RWPE2 (cell line): ENCODE data around the gene MAPK10.

Experiments used
- ATAC-seq: fragments of 200-7000 bp; cut with Tn5 transposase; 3 replicates; pipeline ENCODE4 v1.9.1; 2021; ENCODE audit warnings: low read depth
- DNase-seq: peaks from one replicate; pipeline ENCODE4 v3.0.0-alpha.2; 2020; ENCODE audit warnings: low spot score
- H3K27ac ChIP-seq: fragments of 450-650 bp; 2 replicates; pipeline ENCODE4 v1.5.1; 2017; ENCODE audit warnings: mild to moderate bottlenecking; ENCODE audit not compliant: poor library complexity, severe bottlenecking
- H3K27me3 ChIP-seq: fragments of 250-450 bp; sonication (Bioruptor Pico); 2 replicates; pipeline ENCODE4 v1.5.1; 2021; ENCODE audit warnings: mild to moderate bottlenecking, moderate library complexity; ENCODE audit not compliant: insufficient read depth, poor library complexity, severe bottlenecking
- H3K36me3 ChIP-seq: fragments of 250-450 bp; sonication (Bioruptor Pico); 2 replicates; pipeline ENCODE4 v1.5.1; 2020; ENCODE audit warnings: low read depth, mild to moderate bottlenecking, moderate library complexity
- H3K4me1 ChIP-seq: fragments of 250-450 bp; sonication (Bioruptor Pico); 2 replicates; pipeline ENCODE4 v1.5.1; 2021; ENCODE audit warnings: mild to moderate bottlenecking, moderate library complexity; ENCODE audit not compliant: insufficient read depth, poor library complexity, severe bottlenecking
- H3K4me3 ChIP-seq: fragments of 250-450 bp; sonication (Bioruptor Pico); 2 replicates; pipeline ENCODE4 v1.5.1; 2021; ENCODE audit warnings: mild to moderate bottlenecking, moderate library complexity; ENCODE audit not compliant: severe bottlenecking
- H3K9me3 ChIP-seq: fragments of 250-450 bp; sonication (Bioruptor Pico); 2 replicates; pipeline ENCODE4 v1.5.1; 2021; ENCODE audit warnings: mild to moderate bottlenecking, moderate library complexity; ENCODE audit not compliant: severe bottlenecking
- CTCF ChIP-seq: fragments of 450-650 bp; IDR thresholded peaks from one replicate; pipeline ENCODE4 v1.5.1; 2017; ENCODE audit warnings: mild to moderate bottlenecking, moderate library complexity; ENCODE audit not compliant: poor library complexity, severe bottlenecking

MAPK10 gene

DNA sequence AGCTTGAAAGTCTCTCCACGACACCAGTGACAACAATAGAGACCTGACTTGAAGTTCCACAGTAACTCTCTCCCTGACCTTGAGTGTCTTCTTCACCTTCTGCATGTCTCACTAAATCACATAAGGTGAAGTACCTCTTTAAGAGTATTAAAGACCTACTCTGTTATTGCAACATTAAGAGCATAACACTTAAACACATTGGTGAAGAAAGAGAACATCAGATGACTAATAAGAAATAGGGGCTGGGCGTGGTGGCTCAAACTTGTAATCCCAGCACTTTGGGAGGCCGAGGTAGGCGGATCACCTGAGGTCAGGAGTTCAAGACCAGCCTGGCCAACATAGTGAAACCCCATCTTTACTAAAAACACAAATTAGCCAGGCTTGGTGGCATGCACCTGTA lies 33.9 kb upstream of the MAPK10 start:
- Histone ChIP-seq H3K27ac (no peak overlapping the region), H3K4me3 (no peak overlapping the region), H3K27me3 (no peaks in the 10 kb centered on the region), H3K36me3 (no peaks in the 10 kb centered on the region), H3K9me3 (no peaks in the 10 kb centered on the region), H3K4me1 (no peaks in the 10 kb centered on the region)
- TF ChIP-seq CTCF, result no peak
- peak; percentile 46; the same call in 1 of the 3 replicates for ATAC-seq
- DNase-seq, result no peak

GRCh38 chr4:86389664-86390063 lies 29.8 kb upstream of the MAPK10 start:
- no peaks in the 10 kb centered on the region for H3K9me3 ChIP-seq
- H3K27ac ChIP-seq, result no peak overlapping the region
- DNase-seq, result no peak
- H3K27me3 ChIP-seq, result no peaks in the 10 kb centered on the region
- H3K36me3 ChIP-seq, result no peaks in the 10 kb centered on the region
- ATAC-seq, result no peak
- H3K4me3 ChIP-seq, result no peak overlapping the region
- TF ChIP-seq CTCF, result no peak
- H3K4me1 ChIP-seq, result no peaks in the 10 kb centered on the region

DNA sequence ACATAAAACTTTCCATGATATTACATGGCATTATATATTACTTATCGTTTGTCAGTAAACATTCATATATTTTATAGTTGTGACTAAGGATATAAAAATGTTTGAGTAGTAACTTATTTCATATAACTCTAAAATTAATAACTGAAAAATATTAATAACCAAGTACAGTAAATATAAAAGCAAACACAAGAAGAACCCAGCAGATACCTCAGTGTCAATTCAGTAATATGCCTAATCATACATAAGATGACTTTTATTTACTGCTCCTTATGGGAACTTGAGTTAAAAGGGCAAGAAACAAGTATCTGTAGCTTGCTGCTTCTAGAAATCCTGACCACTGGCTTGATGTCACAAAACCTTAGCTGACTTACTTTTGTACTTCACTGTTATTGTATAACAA lies 28.4 kb upstream of the MAPK10 start:
- ATAC-seq, result no peak
- no peak for DNase-seq
- Histone ChIP-seq H3K4me1 (no peaks in the 10 kb centered on the region), H3K27ac (no peak overlapping the region), H3K9me3 (no peaks in the 10 kb centered on the region), H3K36me3 (no peaks in the 10 kb centered on the region), H3K27me3 (no peaks in the 10 kb centered on the region), H3K4me3 (no peak overlapping the region)
- TF ChIP-seq CTCF, result no peak

DNA sequence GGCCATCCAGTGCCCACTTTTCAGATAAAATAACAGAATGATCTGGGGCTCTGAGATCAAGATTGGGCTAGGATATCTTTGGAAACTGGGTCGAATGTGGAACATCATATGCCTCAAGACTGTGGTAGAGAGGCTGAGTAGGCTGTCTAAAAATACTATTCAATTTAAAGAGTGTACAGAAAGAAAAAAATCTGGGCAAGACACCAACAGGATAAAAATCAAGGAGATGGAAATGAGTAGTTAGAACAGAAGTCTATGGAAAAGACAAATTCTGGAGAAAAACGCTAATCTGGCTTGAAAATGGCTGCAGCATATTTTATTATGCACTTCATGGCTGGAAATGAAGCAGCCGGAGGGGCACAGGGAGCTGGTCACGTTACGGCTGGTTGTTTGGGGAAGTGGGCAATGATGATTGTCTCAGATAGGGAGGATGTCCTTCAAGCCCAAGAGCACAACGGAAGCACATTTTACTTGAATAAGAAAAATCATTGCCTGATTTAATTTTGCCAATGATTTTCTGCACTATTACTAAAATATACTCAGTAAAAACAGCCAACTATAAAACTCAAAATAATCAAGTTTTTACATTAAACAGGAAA lies 27.1 kb upstream of the MAPK10 start:
- ATAC-seq (no peak), DNase-seq (no peak)
- Histone ChIP-seq H3K4me1 (no peaks in the 10 kb centered on the region), H3K27me3 (no peaks in the 10 kb centered on the region), H3K4me3 (no peak overlapping the region), H3K27ac (no peak overlapping the region), H3K36me3 (no peaks in the 10 kb centered on the region), H3K9me3 (no peaks in the 10 kb centered on the region)
- TF ChIP-seq CTCF, result no peak

GRCh38 chr4:86386201-86386600 lies 26.3 kb upstream of the MAPK10 start:
- no peak for DNase-seq
- no peak for ATAC-seq

More at GRCh38 chr4:86386201-86386600, 26.3 kb upstream of the MAPK10 start:
- Histone ChIP-seq H3K27ac (no peak overlapping the region), H3K4me3 (no peak overlapping the region), H3K36me3 (no peaks in the 10 kb centered on the region), H3K4me1 (no peaks in the 10 kb centered on the region), H3K27me3 (no peaks in the 10 kb centered on the region), H3K9me3 (no peaks in the 10 kb centered on the region)
- TF ChIP-seq CTCF, result no peak
